CD4-positive, CD25-positive, alpha-beta regulatory T cell (primary cell): Measurements from ENCODE around the gene GPR63. TPM values are rescaled to one million over a fixed set of nuclear protein-coding genes. Genes with fewer than 3 reads are reported as not detected.

Experiments used
- ATAC-seq, 2 donors: fragments of 150-1000 bp; cut with Tn5 transposase; one replicate each; pipeline ENCODE4 v1.10.0; 2021; ENCODE audit warnings: low read depth in 2 of 2, moderate number of reproducible peaks in 2 of 2, moderate library complexity in 1 of 2
- DNase-seq, 3 donors: peaks; one replicate each; pipeline versions ENCODE4 v3.0.0 to v3.0.0-alpha.2; 2012 to 2022; ENCODE audit warnings: mixed read lengths in 1 of 3
- H3K27ac ChIP-seq: one replicate; pipeline ENCODE4 v1.7.0; 2013; ENCODE audit warnings: mild to moderate bottlenecking, low read length; ENCODE audit not compliant: insufficient read depth, poor library complexity, severe bottlenecking
- H3K27me3 ChIP-seq: one replicate; pipeline ENCODE4 v1.7.0; 2013; ENCODE audit warnings: low read length; ENCODE audit not compliant: control insufficient read depth, insufficient read depth
- H3K36me3 ChIP-seq: one replicate; pipeline ENCODE4 v1.7.0; 2013; ENCODE audit warnings: mild to moderate bottlenecking, low read length, moderate library complexity; ENCODE audit not compliant: control insufficient read depth, insufficient read depth
- H3K4me1 ChIP-seq: 2 replicates; pipeline ENCODE4 v1.7.0; 2013; ENCODE audit warnings: mild to moderate bottlenecking, low read length; ENCODE audit not compliant: insufficient read depth, control insufficient read depth, poor library complexity, severe bottlenecking
- H3K4me3 ChIP-seq: one replicate; pipeline ENCODE4 v1.7.0; 2013; ENCODE audit warnings: low read depth, mild to moderate bottlenecking, low read length, moderate library complexity
- H3K9me3 ChIP-seq, 2 experiments: 1 replicate in 1 of 2; 2 replicates in 1 of 2; pipeline ENCODE4 v1.7.0; 2013; ENCODE audit warnings: low read length in 2 of 2, mild to moderate bottlenecking in 1 of 2, moderate library complexity in 1 of 2; ENCODE audit not compliant: control insufficient read depth in 2 of 2
- H3K27ac Mint-ChIP-seq, 3 donors: one replicate each; pipeline ENCODE4 v1.8.0; 2020 to 2022; ENCODE audit warnings: mild to moderate bottlenecking in 3 of 3, mixed read lengths in 3 of 3, moderate library complexity in 2 of 3
- H3K27me3 Mint-ChIP-seq: one replicate; pipeline ENCODE4 v1.8.0; 2022; ENCODE audit warnings: mild to moderate bottlenecking, mixed read lengths
- H3K36me3 Mint-ChIP-seq: one replicate; pipeline ENCODE4 v1.8.0; 2020; ENCODE audit warnings: mixed read lengths
- H3K4me1 Mint-ChIP-seq, 4 donors: one replicate each; pipeline ENCODE4 v1.8.0; 2020 to 2022; ENCODE audit warnings: mixed read lengths in 4 of 4, mild to moderate bottlenecking in 1 of 4
- H3K4me3 Mint-ChIP-seq, 4 donors: one replicate each; pipeline ENCODE4 v1.8.0; 2020 to 2022; ENCODE audit warnings: mild to moderate bottlenecking in 4 of 4, mixed read lengths in 4 of 4, moderate library complexity in 3 of 4
- H3K9me3 Mint-ChIP-seq, 7 donors: one replicate each; pipeline ENCODE4 v1.8.0; 2020 to 2022; ENCODE audit warnings: mixed read lengths in 7 of 7, mild to moderate bottlenecking in 3 of 7, moderate library complexity in 2 of 7
- polyA plus RNA-seq, 4 donors: library from polyadenylated mRNA; unstranded; fragments of 300-500 nt; fragmentation: Illumina TruSeq; gene quantifications; one replicate each; pipeline ENCODE4 v1.2.3, GENCODE V29; 2021
- total RNA-seq: library from RNA; stranded (reverse); gene quantifications from one replicate; pipeline ENCODE4 v1.2.3, GENCODE V29; 2022

Gene GPR63
- total and polyA plus RNA-seq, 5 donors from 2014 or later = 0.07 to 0.11 (median 0.10) TPM; not detected in 2

DNA sequence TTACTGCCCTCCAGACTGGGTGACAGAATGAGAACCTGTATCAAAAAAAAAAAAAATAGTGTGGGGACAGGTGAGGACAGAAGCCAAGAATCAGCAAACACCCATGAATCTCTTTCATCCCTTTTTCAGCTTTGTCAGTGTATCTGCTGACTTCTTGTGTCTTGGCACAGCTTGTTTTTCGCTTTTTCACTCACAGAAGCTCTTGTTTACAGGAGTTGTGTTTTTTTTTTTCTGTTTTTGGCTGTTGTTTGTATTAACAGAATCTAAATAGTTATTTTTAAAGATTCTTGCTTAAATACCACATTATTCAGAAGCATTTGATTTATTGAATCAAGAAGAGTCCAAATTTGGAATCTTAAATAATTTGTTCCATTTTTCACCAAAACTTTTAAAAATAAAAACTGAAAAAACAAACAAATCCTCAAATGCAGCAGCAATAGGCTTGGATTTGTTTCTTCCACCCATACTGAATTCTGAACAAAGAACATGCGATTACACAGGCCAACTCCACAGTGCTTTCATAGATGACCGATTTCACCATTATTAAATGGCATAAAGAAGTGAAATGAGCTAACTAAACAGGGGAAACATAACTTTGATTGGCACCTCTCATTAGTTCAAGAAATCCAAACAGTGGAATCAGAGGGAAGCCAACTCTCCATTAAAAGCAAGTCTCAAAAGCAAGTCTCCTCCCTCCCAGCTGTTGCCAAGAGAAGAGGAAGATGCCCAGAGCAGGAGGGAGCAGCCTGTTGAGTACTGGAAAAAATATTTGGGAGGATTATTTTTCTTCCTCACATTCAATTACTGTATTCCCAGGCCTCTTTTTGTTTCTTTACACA, 27.2 kb upstream of the GPR63 start:
- H3K27me3 Mint-ChIP-seq = peaks cover 50% of the 10 kb centered on the region
- peaks cover 11% of the 10 kb centered on the region for H3K27me3 ChIP-seq
- H3K36me3 Mint-ChIP-seq = no peaks in the 10 kb centered on the region
- no peaks in the 10 kb centered on the region for H3K4me1 ChIP-seq
- DNase-seq (no peak), ATAC-seq (no peak)
- H3K36me3 ChIP-seq = no peaks in the 10 kb centered on the region
- H3K4me3 ChIP-seq = no peak overlapping the region
- H3K9me3 ChIP-seq = no peaks in the 10 kb centered on the region
- peaks cover 0 to 2% (median 0%) of the 10 kb centered on the region in 7 donors for H3K9me3 Mint-ChIP-seq
- H3K27ac Mint-ChIP-seq = no peak overlapping the region
- no peak overlapping the region for H3K4me3 Mint-ChIP-seq
- H3K4me1 Mint-ChIP-seq = no peaks in the 10 kb centered on the region
- no peak overlapping the region for H3K27ac ChIP-seq

DNA sequence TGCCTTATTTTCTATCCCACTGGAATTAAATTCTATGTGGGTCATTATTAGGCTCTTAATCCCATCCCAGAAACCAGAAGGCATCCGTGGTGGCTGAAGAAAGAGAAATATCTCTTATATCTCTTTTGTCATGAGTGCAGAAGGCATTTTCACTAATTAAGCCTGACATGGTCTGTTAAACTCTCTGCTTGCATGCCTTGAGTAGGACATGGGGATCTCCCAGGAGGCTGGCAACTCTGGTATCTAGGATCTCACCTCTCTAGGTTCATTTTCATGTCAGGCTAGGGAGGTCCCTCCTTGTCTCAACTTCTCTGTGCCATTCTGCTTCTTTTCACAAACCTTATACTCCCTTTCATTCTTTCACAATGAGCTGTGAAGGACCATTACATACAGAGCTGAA, 25.3 kb upstream of the GPR63 start:
- Histone ChIP-seq H3K4me1 (no peaks in the 10 kb centered on the region), H3K27ac (no peak overlapping the region), H3K36me3 (no peaks in the 10 kb centered on the region), H3K27me3 (peaks cover 7% of the 10 kb centered on the region), H3K9me3 (no peaks in the 10 kb centered on the region), H3K4me3 (no peak overlapping the region)
- Mint-ChIP-seq H3K4me3 (no peak overlapping the region), H3K4me1 (no peaks in the 10 kb centered on the region), H3K27me3 (peaks cover 39% of the 10 kb centered on the region), H3K27ac (no peak overlapping the region), H3K36me3 (no peaks in the 10 kb centered on the region), H3K9me3 (peaks cover 0 to 2% (median 0%) of the 10 kb centered on the region in 7 donors)
- ATAC-seq = no peak
- no peak for DNase-seq

- Histone ChIP-seq H3K4me1 (no peaks in the 10 kb centered on the region), H3K36me3 (no peaks in the 10 kb centered on the region), H3K9me3 (no peaks in the 10 kb centered on the region), H3K27ac (no peak overlapping the region), H3K27me3 (peaks cover 7% of the 10 kb centered on the region), H3K4me3 (no peak overlapping the region)
- Mint-ChIP-seq H3K4me3 (no peak overlapping the region), H3K27me3 (peaks cover 41% of the 10 kb centered on the region), H3K9me3 (peaks cover 0 to 2% (median 0%) of the 10 kb centered on the region in 7 donors), H3K4me1 (no peaks in the 10 kb centered on the region), H3K27ac (no peak overlapping the region), H3K36me3 (no peaks in the 10 kb centered on the region)
- ATAC-seq (no peak), DNase-seq (no peak)
Observed at GRCh38 chr6:96861588-96861987, 24.3 kb upstream of the GPR63 start.

GRCh38 chr6:96856856-96857255, 19.6 kb upstream of the GPR63 start:
- Histone ChIP-seq H3K36me3 (no peaks in the 10 kb centered on the region), H3K4me1 (no peaks in the 10 kb centered on the region), H3K4me3 (no peak overlapping the region), H3K27ac (no peak overlapping the region), H3K9me3 (no peaks in the 10 kb centered on the region), H3K27me3 (no peaks in the 10 kb centered on the region)
- peaks cover 13% of the 10 kb centered on the region for H3K27me3 Mint-ChIP-seq
- no peaks in the 10 kb centered on the region for H3K36me3 Mint-ChIP-seq
- no peak for DNase-seq
- no peaks in the 10 kb centered on the region for H3K4me1 Mint-ChIP-seq
- no peak for ATAC-seq
- H3K9me3 Mint-ChIP-seq = peaks cover 0 to 2% (median 0%) of the 10 kb centered on the region in 7 donors
- no peak overlapping the region for H3K4me3 Mint-ChIP-seq
- no peak overlapping the region for H3K27ac Mint-ChIP-seq

DNA sequence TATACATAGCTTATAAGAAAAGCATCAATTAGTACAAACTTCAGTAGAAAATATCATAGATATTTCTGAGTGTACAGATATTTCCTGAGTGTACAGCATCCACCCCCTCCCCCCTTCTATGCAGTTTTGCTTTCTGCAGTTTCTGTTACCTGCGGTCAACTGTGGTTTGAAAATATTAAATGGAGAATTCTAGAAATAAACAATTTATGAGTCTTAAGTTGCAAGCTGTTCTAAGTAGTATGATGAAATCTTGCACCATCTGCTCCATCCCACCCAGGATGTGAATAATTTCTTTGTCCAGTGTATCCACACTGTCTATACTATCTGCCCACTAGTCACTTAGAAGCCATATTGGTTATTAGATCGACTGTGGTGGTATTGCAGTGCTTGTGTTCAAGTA, 15.8 kb upstream of the GPR63 start:
- H3K36me3 ChIP-seq = no peaks in the 10 kb centered on the region
- no peak overlapping the region for H3K4me3 ChIP-seq
- Mint-ChIP-seq H3K4me3 (no peak overlapping the region), H3K36me3 (no peaks in the 10 kb centered on the region), H3K4me1 (no peaks in the 10 kb centered on the region), H3K27me3 (peaks cover 7% of the 10 kb centered on the region), H3K9me3 (peaks cover 0 to 7% (median 2%) of the 10 kb centered on the region in 7 donors), H3K27ac (no peak overlapping the region)
- ATAC-seq = no peak
- no peaks in the 10 kb centered on the region for H3K9me3 ChIP-seq
- no peak overlapping the region for H3K27ac ChIP-seq
- H3K27me3 ChIP-seq = no peaks in the 10 kb centered on the region
- no peak for DNase-seq
- H3K4me1 ChIP-seq = no peaks in the 10 kb centered on the region

DNA sequence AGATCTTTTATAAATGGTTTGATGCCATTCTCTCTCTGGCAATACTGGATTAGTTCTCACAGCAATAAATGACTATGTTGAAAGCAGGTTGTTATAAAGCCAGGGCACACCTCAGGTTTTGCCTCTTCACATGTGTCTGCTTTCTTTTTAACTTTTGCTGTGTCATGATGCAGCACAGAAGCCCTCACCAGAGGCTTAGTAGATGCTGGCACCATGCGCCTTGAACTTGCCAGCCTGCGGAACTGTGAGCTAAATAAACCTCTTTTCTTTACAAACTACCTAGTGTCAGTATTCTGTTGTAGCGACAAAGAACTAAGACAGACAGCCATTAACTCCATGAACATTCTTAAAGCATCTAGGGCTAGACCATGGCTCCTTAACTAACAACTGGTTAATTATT, 15.3 kb upstream of the GPR63 start:
- H3K27ac Mint-ChIP-seq = no peak overlapping the region

DNA sequence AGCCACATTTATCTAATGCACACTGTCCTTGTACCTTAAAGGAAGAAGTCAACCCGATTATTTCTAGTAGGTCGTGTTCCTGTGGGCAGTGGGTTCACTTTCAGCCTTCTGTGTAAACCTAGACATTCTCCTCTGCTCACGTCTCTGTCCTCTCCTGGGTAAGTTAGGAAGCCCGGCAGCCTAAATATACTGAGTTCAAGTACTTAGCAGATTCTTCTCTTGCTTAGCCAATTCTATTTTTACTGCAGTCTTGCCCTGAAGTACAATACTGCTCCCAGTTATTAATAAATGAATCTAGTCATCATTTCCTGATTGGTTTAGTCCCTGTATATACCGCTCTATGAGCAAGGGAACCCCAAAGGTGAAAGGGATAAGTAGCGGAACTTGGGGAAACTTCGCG, 14.6 kb upstream of the GPR63 start:
- H3K27ac Mint-ChIP-seq = no peak overlapping the region
- Histone ChIP-seq H3K4me1 (no peaks in the 10 kb centered on the region), H3K9me3 (no peaks in the 10 kb centered on the region), H3K36me3 (no peaks in the 10 kb centered on the region), H3K4me3 (no peak overlapping the region), H3K27ac (no peak overlapping the region), H3K27me3 (peaks cover 4% of the 10 kb centered on the region)
- H3K4me1 Mint-ChIP-seq = no peaks in the 10 kb centered on the region
- H3K4me3 Mint-ChIP-seq = no peak overlapping the region
- no peaks in the 10 kb centered on the region for H3K36me3 Mint-ChIP-seq
- peaks cover 0 to 10% (median 7%) of the 10 kb centered on the region in 7 donors for H3K9me3 Mint-ChIP-seq
- H3K27me3 Mint-ChIP-seq = peaks cover 12% of the 10 kb centered on the region
- no peak for ATAC-seq
- DNase-seq = no peak

More for the DNA sequence above, 15.3 kb upstream of the GPR63 start:
- no peaks in the 10 kb centered on the region for H3K4me1 Mint-ChIP-seq
- H3K27ac ChIP-seq = no peak overlapping the region
- H3K4me1 ChIP-seq = no peaks in the 10 kb centered on the region
- DNase-seq (no peak), ATAC-seq (no peak)
- H3K27me3 Mint-ChIP-seq = peaks cover 7% of the 10 kb centered on the region
- no peaks in the 10 kb centered on the region for H3K36me3 ChIP-seq
- no peaks in the 10 kb centered on the region for H3K36me3 Mint-ChIP-seq
- no peaks in the 10 kb centered on the region for H3K27me3 ChIP-seq
- H3K9me3 Mint-ChIP-seq = peaks cover 0 to 9% (median 2%) of the 10 kb centered on the region in 7 donors
- no peak overlapping the region for H3K4me3 ChIP-seq
- no peak overlapping the region for H3K4me3 Mint-ChIP-seq
- no peaks in the 10 kb centered on the region for H3K9me3 ChIP-seq

DNA sequence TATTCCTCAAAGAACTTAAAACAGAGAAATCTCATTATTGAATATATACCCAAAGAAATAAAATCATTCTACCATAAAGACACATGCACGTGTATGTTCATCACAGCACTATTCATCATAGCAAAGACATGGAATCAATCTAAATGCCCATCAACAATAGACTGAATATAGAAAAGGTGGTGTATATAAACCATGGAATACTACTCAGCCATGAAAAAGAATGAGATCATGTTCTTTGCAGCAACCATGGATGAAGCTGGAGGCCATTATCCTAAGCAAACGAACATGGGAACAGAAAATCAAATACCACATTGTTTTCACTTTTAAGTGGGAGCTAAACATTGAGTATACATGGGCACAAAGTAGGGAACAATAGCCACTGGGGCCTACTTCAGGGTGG, 12.3 kb upstream of the GPR63 start:
- no peak overlapping the region for H3K27ac Mint-ChIP-seq
- no peaks in the 10 kb centered on the region for H3K4me1 Mint-ChIP-seq
- peaks cover 26% of the 10 kb centered on the region for H3K27me3 Mint-ChIP-seq
- ATAC-seq = no peak
- Histone ChIP-seq H3K4me3 (no peak overlapping the region), H3K9me3 (peaks cover 6 to 9% of the 10 kb centered on the region in 2 experiments), H3K4me1 (no peaks in the 10 kb centered on the region), H3K27me3 (peaks cover 5% of the 10 kb centered on the region), H3K27ac (no peak overlapping the region), H3K36me3 (no peaks in the 10 kb centered on the region)
- DNase-seq = no peak
- H3K4me3 Mint-ChIP-seq = no peak overlapping the region
- no peaks in the 10 kb centered on the region for H3K36me3 Mint-ChIP-seq
- peaks cover 0 to 27% (median 11%) of the 10 kb centered on the region in 7 donors for H3K9me3 Mint-ChIP-seq
